HepG2 (cell line): ENCODE data around the gene HDHD3. TPM values are rescaled to one million over a fixed set of nuclear protein-coding genes. Genes with fewer than 3 reads are reported as not detected.

Source experiments
- CBFB ChIP-seq: sonication (generic); formaldehyde crosslinking; IDR thresholded peaks from 2 replicates; pipeline ENCODE4 v1.4.0; 2020; ENCODE audit warnings: missing genetic modification reagents
- GTF3A ChIP-seq: sonication (generic); formaldehyde crosslinking; conservative IDR thresholded peaks from 2 replicates; pipeline ENCODE4 v1.4.0; 2020; ENCODE audit warnings: mild to moderate bottlenecking, missing genetic modification reagents
- JDP2 ChIP-seq: sonication (generic); formaldehyde crosslinking; IDR thresholded peaks from 2 replicates; pipeline ENCODE4 v1.8.1; 2022; ENCODE audit warnings: missing genetic modification reagents, borderline replicate concordance
- MIXL1 ChIP-seq: IDR thresholded peaks from 2 replicates; pipeline ENCODE4 v1.6.1; 2016
- NAIF1 ChIP-seq: sonication (generic); formaldehyde crosslinking; IDR thresholded peaks from 2 replicates; pipeline ENCODE4 v1.5.0; 2020; ENCODE audit warnings: mild to moderate bottlenecking, missing genetic modification reagents, borderline replicate concordance
- NR0B2 ChIP-seq: sonication (generic); formaldehyde crosslinking; IDR thresholded peaks from 2 replicates; pipeline ENCODE4 v1.4.0; 2020; ENCODE audit warnings: mild to moderate bottlenecking, missing genetic modification reagents
- RARG ChIP-seq: sonication (generic); formaldehyde crosslinking; IDR thresholded peaks from 2 replicates; pipeline ENCODE4 v1.4.0; 2020; ENCODE audit warnings: low read depth, mild to moderate bottlenecking, missing genetic modification reagents
- TMF1 ChIP-seq: sonication (generic); formaldehyde crosslinking; IDR thresholded peaks from 2 replicates; pipeline ENCODE4 v1.8.1; 2022; ENCODE audit warnings: low read depth, missing genetic modification reagents
- ZMAT5 ChIP-seq: sonication (generic); formaldehyde crosslinking; IDR thresholded peaks from 2 replicates; pipeline ENCODE4 v1.5.0; 2020; ENCODE audit warnings: mild to moderate bottlenecking, low read depth, missing genetic modification reagents, borderline replicate concordance
- ZNF430 ChIP-seq: sonication (generic); formaldehyde crosslinking; IDR thresholded peaks from 2 replicates; pipeline ENCODE4 v1.9.0; 2021; ENCODE audit warnings: mild to moderate bottlenecking, missing genetic modification reagents
- ZNF569 ChIP-seq: sonication (generic); formaldehyde crosslinking; IDR thresholded peaks from 2 replicates; pipeline ENCODE4 v1.5.0; 2020; ENCODE audit warnings: mild to moderate bottlenecking, missing genetic modification reagents, moderate library complexity, borderline replicate concordance
- ZNF589 ChIP-seq: sonication (generic); formaldehyde crosslinking; conservative IDR thresholded peaks from 2 replicates; pipeline ENCODE4 v1.8.0; 2022; ENCODE audit warnings: mild to moderate bottlenecking, moderate library complexity, missing genetic modification reagents
- ZNF646 ChIP-seq: sonication (generic); formaldehyde crosslinking; IDR thresholded peaks from 2 replicates; pipeline ENCODE4 v1.9.0; 2021; ENCODE audit warnings: mild to moderate bottlenecking, missing genetic modification reagents
- ZNF780A ChIP-seq: sonication (generic); formaldehyde crosslinking; IDR thresholded peaks from 2 replicates; pipeline ENCODE4 v1.8.0; 2022; ENCODE audit warnings: mild to moderate bottlenecking, missing genetic modification reagents, moderate library complexity
- ZNF878 ChIP-seq: sonication (generic); formaldehyde crosslinking; IDR thresholded peaks from 2 replicates; pipeline ENCODE4 v1.8.1; 2023; ENCODE audit warnings: mild to moderate bottlenecking, missing genetic modification reagents, moderate library complexity
- polyA plus RNA-seq, 8 experiments: library from polyadenylated mRNA; depleted of rRNA in 3 of 8; stranded (reverse) in 7 of 8; unstranded in 1 of 8; fragments of >200 nt; fragmentation: Illumina TruSeq in 4 of 8; extraction: Trizol in 4 of 8; gene quantifications; 2 replicates each; pipeline versions ENCODE4 v1.2.1 to v1.2.3, GENCODE V29; 2011 to 2016; ENCODE audit warnings: low read depth in 4 of 8, missing spikeins in 1 of 8, mixed read lengths in 1 of 8; ENCODE audit not compliant: insufficient read depth in 1 of 8
- total RNA-seq, 5 experiments: library from RNA; depleted of rRNA; stranded (reverse); fragments of >200 nt; fragmentation: Illumina TruSeq; extraction: Trizol; gene quantifications; 2 replicates each; pipeline ENCODE4 v1.2.3, GENCODE V29; 2016; ENCODE audit warnings: low read depth in 1 of 5
- TF ChIP-seq, protein P1 (sequence below): sonication (generic); formaldehyde crosslinking; IDR thresholded peaks from 2 replicates; pipeline ENCODE4 v1.4.0; 2020; ENCODE audit warnings: missing genetic modification reagents
- TF ChIP-seq, protein P2 (sequence below): IDR thresholded peaks from 2 replicates; pipeline ENCODE4 v1.6.1; 2016
- TF ChIP-seq, protein P3 (sequence below): sonication (generic); formaldehyde crosslinking; IDR thresholded peaks from 2 replicates; pipeline ENCODE4 v1.5.0; 2020; ENCODE audit warnings: missing genetic modification reagents

Gene HDHD3
- total and polyA plus RNA-seq, 2 of the 13 experiments (the other 11 are each of a cell fraction or from before 2014, with no cell fraction given): 23.1 to 38.5 TPM

GRCh38 chr9:113387560-113388230 is 10.9 kb upstream of the HDHD3 start (continued):
- TF ChIP-seq ZMAT5 (CRISPR knock-in tag): no peak
- TF ChIP-seq, protein P1, sequence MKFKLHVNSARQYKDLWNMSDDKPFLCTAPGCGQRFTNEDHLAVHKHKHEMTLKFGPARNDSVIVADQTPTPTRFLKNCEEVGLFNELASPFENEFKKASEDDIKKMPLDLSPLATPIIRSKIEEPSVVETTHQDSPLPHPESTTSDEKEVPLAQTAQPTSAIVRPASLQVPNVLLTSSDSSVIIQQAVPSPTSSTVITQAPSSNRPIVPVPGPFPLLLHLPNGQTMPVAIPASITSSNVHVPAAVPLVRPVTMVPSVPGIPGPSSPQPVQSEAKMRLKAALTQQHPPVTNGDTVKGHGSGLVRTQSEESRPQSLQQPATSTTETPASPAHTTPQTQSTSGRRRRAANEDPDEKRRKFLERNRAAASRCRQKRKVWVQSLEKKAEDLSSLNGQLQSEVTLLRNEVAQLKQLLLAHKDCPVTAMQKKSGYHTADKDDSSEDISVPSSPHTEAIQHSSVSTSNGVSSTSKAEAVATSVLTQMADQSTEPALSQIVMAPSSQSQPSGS: peak; percentile 77
- no peak for TF ChIP-seq CBFB
- no peak for TF ChIP-seq RARG (CRISPR knock-in tag)
- no peak for TF ChIP-seq ZNF780A (CRISPR knock-in tag)
- no peak; the same call in 1 of the 2 replicates for TF ChIP-seq NR0B2 (CRISPR knock-in tag)
- TF ChIP-seq ZNF878 (CRISPR knock-in tag): no peak
- no peak for TF ChIP-seq ZNF569 (CRISPR knock-in tag)
- TF ChIP-seq, protein P2, sequence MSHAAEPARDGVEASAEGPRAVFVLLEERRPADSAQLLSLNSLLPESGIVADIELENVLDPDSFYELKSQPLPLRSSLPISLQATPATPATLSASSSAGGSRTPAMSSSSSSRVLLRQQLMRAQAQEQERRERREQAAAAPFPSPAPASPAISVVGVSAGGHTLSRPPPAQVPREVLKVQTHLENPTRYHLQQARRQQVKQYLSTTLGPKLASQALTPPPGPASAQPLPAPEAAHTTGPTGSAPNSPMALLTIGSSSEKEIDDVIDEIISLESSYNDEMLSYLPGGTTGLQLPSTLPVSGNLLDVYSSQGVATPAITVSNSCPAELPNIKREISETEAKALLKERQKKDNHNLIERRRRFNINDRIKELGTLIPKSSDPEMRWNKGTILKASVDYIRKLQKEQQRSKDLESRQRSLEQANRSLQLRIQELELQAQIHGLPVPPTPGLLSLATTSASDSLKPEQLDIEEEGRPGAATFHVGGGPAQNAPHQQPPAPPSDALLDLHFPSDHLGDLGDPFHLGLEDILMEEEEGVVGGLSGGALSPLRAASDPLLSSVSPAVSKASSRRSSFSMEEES (CRISPR knock-in tag): 0 out of 2 replicates have a peak, but pooled peaks have one; percentile 33
- TF ChIP-seq MIXL1 (CRISPR knock-in tag): peak; percentile 83
- no peak for TF ChIP-seq NAIF1
- TF ChIP-seq TMF1 (CRISPR knock-in tag): peak; percentile 25; the same call in 1 of the 2 replicates
- peak; percentile 87 for TF ChIP-seq ZNF430
- no peak for TF ChIP-seq ZNF589
- no peak for TF ChIP-seq ZNF646 (CRISPR knock-in tag)
- TF ChIP-seq JDP2 (CRISPR knock-in tag): no peak
- TF ChIP-seq GTF3A (CRISPR knock-in tag): no peak
- TF ChIP-seq, protein P3, sequence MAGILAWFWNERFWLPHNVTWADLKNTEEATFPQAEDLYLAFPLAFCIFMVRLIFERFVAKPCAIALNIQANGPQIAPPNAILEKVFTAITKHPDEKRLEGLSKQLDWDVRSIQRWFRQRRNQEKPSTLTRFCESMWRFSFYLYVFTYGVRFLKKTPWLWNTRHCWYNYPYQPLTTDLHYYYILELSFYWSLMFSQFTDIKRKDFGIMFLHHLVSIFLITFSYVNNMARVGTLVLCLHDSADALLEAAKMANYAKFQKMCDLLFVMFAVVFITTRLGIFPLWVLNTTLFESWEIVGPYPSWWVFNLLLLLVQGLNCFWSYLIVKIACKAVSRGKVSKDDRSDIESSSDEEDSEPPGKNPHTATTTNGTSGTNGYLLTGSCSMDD (CRISPR knock-in tag): no peak
